GM19324 (cell line): Measurements from ENCODE around the gene NPEPL1.
A peak's percentile ranks its signal among the peaks of the same experiment; 100 is the strongest.

Experiments
- ATAC-seq: cut with Tn5 transposase; IDR thresholded peaks from one replicate; pipeline ENCODE4 v1.9.1; 2021; ENCODE audit warnings: mild to moderate bottlenecking, moderate library complexity; ENCODE audit not compliant: unreplicated experiment, low FRiP score

NPEPL1 gene

DNA sequence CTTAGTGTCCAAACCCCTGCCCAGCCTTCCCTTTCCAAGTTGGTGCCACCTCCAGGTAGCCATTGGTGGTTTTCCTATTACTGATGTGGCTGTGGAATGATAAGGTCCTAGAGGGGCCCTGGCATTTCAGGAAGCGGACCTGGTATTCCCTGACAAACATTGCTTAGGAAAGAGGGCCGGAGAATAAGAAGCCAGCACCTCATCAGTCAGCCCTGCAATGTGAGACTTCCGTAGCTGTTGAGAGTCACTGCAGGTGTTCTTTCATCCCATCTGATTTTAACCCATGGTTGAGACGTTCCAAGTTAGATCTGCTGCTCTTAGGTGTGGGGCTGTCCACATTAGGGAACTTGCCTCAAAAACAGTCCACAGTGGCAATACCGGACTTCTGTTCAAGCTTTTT, 14.8 kb upstream of the NPEPL1 start:
- ATAC-seq = no peak

DNA sequence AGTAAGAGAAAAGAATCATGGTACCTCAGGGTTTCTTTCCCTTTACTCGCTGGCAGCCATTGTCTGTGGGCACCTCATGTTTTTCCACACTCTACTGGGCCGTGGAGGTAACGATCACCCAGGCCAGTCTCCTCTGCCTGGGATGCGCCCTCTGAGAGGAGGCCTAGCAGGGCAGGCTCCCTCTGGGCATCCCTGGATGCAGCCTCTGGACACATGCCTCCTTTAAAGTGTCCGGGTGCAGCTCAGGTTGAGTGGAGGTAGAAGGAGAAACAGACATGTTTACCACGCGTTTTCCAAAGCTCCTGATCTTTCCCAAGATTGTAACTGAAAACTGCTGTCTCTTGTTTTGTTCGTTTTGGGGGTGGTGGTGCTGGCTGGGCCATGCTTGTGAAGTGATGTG, 13.8 kb upstream of the NPEPL1 start:
- ATAC-seq = no peak

DNA sequence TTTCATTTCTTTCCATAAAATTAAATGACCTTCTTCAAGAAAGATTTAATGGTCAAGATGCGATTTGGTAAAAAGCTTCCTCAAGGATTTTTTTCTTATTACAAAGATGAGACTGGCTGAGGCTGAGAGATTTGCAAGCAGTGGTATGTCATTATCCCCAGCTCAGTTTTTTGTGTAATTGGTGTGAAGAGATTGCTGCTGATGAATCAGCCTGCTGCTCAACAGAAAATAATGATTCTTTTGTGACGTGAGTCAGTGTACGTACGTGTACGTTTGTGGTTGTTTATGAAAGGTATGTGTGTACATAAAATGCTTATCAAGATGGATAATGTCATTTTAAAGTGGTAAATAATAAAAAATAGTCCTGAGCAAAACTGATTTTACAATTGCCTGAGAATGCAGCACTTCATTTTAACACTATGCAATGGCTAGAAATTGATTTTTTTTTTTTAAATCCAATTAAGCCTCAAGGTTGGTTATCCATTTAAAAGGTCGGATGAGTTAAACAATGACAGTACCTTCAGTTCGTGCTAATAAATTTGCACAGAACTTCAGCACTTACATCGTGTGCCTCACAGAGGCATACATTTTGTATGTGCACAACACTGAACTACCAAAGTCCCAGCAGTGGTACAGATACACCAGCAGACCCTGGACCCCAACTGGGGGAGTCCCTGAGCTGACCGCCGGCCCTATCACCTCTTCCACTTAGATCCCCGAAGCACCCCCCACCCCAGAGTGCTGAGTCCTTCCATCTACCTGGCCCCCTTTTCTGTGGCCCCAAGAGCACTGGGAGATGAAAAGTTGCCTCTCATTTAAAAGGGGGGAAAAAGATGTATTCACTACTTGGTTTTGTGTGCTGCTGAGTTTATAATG, 9.7 kb upstream of the NPEPL1 start:
- ATAC-seq = no peak

DNA sequence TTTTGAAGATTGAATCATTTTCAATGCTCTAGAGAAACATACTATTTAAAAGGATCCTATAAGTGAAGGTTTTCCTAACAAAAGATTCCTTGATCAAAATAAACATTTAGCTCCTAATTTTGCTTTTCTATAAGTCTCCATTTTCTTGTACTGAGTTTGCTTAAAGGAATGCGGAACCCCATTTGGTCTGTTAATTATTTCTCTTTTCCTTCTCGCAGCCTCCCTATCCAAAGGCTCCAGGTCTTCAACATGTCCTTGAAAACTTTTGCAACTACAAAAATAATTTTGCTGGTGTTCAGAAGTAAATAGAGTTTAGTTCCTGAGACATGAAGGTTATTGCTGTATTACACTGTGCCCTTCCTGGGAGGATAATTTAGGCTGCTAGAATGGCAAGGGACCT, 8.3 kb upstream of the NPEPL1 start:
- ATAC-seq = no peak

DNA sequence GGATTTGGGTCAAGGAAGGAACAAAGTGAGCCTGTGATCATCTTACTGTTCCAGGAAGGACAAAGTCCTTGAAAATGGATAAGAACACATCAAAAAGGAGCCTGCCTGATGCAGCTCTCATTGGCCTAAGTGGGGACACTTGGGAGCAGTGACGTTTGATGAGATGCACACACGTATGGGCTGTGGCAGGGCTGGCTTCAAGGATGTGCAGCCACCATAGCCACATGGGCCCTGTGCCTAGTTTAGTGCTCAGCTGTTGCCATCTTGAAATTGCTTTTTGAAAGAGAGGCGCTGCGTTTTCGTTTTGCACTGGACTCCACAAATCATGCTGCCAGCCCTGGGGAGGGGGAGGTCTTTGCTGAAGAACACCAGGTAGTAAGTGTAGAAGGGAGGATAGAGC, 6.6 kb upstream of the NPEPL1 start:
- ATAC-seq = no peak

DNA sequence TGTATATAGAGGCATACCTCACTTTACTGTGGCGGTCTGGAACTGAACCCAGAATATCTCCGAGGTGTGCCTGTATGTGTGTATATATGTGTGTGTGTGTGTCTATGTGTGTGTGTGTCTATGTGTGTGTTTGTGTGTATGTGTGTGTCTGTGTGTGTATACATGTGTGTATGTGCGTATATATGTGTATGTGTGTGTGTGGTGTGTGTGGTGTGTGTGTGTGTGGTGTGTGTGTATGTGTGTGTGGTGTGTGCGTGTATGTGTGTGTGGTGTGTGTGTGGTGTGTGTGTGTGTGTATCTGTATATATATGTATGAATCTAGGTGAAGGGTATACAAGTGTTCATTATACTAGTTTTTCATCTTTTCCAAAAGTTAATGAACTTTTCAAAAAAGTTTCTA, 4.2 kb upstream of the NPEPL1 start:
- no peak for ATAC-seq

DNA sequence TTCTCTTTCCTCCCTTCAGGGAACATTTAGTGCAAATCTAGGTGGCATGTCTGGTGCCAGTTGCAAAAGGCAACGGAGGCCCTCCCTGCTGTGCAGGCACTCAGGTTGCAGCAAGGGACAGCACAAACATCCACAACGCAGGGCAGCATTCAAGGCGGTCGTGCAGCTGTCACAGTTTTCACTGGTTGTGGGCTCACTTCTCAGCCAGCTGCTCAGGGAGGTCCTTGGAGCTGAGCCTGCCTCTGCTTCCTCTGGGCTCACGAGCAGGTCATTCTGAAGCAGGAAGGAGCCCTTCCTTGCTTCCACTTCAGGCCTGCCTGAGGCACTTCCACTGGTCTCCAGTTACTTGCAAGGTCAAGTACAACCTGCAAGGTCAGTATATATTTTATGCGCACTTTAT, 3.8 kb upstream of the NPEPL1 start:
- ATAC-seq = no peak

DNA sequence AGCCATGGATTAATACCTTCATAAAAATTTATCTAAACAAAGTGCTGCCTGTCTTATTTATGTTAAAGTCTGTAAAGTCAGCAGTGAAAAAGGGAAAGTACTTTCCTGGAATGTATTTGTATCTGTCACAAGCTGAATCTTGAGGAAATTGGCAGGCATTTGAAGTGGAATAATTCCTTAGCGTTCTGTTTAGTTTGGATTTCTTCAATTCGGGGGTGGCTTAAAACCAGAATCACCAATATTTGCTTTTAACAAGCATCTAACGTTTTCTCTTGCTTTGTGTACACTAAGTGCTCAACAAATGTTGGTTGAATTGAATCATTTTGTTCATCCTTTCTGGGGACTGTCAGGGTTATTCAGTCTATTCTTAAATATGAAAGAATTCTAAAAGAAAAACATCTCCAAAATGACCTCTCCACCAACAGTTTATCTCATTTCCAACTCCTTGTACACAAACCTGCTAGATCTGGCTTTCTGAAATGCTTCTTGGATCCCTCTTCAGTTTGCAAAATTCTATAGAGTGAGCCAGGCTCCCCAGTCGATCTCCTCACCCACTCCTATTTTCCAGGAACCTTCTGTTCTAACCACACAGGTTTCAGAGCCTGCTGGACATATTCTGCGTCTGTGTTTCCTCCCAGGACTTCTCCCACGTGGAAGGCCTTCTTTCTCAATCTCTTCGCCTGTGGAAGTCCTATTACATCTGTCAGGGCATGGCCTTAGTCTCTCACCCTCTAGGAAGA, 2.0 kb upstream of the NPEPL1 start:
- no peak for ATAC-seq

DNA sequence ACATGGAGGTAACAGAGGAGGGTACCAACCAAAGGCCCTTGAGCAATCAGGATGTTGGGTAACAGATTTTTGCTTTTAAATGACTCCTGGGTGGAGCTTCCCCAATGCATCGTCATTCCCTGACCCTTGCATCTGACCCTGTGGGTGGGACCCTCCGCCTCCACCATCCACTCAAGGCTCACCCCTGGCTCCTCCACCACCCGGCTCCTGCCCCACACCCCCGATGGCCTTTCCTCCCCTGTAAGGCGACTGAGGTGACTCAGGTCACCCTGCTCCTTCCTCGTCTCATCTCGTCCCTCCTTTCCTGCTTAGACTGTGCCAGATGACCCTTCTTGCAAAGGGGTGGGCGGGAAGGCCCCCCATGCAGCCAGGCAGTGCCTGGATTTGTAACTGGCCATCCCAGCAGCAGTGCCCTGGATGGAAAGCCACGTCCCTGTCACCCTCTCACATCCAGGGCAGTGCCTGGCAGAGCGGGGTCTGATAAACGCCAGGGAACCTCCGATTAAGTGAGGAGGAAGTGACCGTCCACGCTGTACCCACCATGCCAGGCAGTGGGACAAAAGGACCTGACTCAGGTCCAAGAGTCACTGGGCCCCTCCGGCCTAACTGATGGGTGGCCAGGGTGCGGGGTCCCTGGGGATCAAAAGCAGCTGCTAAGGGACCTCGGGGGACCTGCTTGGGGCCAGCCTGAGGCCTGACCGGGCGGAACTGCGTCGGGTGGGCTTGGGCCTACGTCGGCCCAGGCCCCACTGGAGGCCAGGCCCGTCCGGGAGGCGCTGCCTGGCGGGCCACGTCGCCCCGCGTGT, 624 bp upstream of the NPEPL1 start:
- ATAC-seq = no peak

DNA sequence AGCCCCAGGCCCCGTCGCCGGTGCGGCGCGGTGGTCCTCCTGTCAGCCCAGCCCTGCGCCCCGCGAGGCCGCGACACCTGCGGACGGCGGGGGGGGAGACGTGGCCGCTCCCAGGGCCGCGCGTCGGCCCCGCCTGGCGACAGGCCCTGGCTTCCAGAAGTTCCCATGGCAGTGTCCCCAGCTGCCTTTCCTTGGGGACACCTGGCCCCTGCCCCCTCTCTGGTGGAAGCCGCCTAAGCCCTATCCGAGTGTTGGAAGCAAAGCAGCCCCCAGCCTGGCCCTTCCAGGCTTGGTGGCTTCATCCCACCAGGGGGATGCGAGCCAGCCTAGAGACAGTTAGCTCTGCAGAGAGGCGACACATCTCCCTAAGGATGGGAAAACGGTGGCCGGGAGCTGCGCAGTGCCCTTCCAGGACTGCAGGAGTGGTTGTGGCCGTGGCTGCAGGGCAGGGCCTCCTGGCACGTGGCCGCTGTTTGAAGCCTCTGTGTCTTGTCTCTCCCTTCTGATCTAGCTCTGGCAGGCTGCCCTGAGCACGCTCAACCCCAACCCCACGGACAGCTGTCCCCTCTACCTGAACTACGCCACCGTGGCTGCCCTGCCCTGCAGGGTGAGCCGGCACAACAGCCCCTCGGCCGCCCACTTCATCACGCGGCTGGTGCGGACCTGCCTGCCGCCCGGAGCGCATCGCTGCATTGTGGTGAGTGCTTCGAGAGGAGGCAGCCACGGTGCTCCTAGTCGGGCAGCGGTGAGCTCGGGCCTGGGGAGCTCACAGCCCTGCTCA, 816 bp downstream of the NPEPL1 start:
- ATAC-seq = peak; percentile 1

DNA sequence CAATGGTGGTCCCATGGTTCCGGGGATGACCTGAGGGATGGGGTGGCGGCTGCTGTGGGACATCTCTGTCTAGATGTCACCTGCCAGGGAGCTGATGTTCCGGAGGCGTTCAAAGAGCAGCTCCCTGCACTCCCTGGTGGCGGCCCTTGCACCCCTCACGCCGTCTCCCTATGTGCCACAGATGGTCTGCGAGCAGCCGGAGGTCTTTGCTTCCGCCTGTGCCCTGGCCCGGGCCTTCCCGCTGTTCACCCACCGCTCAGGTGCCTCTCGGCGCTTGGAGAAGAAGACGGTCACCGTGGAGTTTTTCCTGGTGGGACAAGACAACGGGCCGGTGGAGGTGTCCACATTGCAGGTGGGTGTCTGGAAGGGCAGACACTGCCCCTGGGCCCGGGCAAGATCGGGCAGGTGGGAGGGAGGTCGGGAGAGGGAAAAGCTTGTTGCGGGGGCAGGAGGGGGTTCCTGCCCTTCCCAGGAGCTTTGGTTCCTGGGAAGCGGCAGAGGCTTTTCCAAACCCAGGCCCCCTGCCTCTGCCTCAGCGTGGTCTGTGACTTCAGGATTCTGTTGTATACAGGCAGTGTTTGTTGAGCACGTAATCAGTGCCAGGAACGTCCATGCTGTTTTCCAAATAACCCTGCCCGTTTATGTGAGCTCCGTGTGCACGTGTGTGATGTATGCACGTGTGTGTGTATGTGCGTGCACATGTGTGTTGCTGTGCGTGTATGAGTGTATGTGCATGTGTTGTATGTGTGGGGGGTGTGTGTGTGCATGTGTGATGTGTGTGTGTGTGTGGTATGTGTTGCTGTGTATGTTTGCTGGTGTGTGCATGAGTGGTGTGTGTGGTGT, 1.9 kb downstream of the NPEPL1 start:
- no peak for ATAC-seq

DNA sequence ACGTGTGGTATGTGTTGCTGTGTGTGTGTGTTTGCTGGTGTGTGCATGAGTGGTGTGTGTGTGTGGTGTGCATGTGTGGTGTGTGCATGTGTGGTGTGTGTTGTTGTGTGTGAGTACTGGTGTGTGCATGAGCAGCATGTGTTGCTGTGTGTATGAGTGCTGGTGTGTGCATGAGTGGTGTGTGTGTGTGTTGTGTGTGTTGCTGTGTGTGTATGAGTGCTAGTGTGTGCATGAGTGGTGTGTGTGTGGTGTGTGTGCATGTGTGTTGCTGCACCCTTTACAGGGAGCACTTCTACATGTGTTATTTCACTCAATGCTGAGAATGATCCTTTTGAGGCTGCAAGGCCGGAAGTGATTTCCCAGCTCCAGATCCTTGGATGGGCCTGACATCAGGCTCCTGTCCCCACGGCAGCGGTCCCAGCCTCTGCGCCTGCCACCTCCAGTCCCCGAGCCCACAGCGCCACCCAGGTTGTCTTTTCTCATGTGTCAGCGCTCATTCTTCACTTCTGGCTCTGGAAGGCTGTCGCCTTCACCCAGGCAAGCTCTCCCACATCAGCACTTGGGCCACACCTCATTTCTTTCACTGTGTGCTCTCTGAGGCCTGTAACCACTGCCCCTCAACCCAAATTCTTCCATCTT, 2.6 kb downstream of the NPEPL1 start:
- ATAC-seq = no peak

DNA sequence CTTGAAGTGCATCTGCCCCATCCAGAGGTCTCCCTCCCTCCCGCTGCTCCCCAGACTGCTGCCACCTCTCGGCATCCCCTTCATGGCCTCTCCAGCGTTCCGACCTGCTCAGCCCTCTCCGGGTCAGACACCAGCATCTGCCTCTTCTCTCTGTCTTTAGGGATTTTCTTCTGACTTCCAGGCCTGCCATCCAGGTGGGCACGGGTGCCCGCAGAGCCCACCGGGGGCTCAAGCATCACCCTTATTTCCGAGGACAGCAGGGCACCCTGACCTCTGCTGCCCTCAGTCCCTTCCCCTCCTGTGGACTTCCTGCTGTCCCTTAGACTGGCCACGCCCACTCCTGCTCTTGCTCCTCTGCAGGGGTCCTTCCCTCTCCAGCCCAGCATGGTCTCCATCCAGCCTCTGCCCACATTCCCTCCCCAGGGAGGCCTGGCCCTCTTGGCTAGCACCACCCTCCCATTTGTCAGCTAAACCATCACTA, 3.3 kb downstream of the NPEPL1 start:
- ATAC-seq = no peak

DNA sequence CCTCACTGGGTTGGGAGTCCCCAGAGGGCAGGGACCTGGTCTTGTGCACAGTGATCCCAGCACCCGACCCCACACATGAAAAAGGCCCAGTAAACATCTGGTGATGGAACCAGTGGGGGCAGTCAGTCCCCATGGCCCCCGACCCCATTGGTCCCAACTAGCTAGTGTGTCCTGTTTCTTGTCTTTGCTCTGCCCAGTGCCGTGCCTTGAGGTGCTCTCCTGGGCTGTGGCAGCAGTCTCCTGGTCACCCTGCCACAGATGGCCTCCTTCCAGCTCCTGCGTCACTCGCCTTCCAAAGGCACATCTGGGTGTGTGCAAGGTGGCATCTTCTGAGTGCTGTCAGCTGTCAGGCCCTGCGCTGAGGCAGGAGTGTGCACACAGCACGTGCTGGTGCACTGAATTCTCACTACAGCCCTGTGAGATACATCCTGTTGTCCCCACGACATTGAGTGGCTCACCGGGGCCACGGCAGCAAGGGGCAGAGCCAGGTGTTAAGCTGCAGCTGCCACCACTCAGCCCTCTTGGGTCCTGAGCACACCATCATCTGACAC, 3.9 kb downstream of the NPEPL1 start:
- no peak for ATAC-seq

DNA sequence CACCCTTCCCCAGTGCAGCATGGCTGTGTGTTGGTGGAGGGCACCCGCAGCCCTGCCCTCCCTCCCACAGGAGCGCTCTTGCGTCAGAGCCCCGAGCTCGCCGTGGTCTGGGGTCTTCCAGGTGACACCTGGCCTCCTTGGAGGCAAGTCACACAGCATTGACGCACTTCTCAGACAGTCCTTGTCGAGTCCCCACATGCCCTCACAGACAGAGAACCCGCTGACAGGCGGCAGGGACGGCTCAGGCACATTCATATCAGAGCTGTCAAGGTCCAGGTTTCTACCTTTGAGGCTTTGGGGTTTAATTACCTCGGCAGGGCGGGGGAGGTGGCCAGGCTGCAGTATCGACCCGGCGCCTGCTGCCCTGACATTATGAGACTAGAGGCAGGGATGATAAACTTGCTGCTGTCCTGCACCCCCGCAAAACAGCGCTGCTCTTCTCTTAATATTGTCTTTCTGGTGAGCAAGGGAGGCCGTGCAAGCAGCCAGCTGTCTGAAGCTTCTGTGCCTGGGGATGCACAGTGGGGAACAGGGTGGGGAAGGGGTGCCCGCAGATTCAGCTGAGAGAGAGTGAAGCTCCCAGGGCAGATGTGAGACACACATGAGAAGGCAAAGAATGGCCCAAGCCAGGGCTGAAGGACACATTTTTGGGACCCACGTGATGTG, 4.7 kb downstream of the NPEPL1 start:
- ATAC-seq = no peak

DNA sequence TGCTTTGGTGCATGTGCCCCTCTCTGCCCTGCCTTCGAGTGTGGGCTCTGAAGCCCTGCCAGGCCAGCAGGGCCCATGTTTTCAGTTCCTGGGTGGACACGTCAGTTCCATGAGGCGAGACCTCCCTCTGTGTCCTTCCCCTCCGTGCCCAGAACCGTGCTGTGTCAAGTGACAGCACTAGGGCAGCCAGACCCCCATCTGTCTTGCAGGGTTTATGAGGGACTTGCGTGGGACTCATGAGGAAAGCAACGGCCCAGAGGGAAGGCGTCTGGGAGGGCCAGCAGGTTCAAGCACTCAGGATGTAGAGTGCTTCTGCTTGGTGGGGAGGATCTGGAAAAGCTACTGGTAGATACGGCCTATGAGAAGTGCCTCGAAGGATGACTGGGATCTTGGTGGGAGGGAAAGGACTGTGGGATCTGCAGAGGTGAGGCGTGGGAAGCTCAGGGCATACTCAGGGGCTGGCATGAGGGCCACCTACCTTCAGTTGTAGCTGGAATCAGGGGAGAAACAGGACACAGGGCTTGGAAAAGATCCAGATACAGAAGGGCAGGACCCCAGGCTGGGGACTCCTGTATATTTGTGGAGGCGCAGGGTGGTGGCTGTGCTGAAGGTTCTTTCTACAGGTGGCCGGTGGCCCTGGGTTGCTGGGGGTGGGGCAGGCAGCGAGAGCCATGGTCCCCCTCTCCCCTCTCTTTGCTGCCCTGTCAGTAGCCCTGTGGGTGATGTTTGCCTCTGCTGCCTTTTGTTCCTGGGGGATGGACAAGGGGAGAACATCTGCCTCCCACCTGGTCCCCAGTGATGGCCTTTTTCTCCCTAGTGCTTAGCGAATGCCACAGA, 5.5 kb downstream of the NPEPL1 start:
- no peak for ATAC-seq
